ENCODE results near the gene GALNT9. TPM values are rescaled to one million over a fixed set of nuclear protein-coding genes. Genes with fewer than 3 reads are reported as not detected.

The GALNT9 gene
- total RNA-seq, 1 donor: not detected

GRCh38 chr12:132342251-132343227 is 13.2 kb upstream of the GALNT9 start:
- no peak for DNase-seq (ENCODE audit: low read depth)
- no peak overlapping the region for H3K4me3 ChIP-seq (ENCODE audit: low read depth, low read length)
- TF ChIP-seq, protein P1, sequence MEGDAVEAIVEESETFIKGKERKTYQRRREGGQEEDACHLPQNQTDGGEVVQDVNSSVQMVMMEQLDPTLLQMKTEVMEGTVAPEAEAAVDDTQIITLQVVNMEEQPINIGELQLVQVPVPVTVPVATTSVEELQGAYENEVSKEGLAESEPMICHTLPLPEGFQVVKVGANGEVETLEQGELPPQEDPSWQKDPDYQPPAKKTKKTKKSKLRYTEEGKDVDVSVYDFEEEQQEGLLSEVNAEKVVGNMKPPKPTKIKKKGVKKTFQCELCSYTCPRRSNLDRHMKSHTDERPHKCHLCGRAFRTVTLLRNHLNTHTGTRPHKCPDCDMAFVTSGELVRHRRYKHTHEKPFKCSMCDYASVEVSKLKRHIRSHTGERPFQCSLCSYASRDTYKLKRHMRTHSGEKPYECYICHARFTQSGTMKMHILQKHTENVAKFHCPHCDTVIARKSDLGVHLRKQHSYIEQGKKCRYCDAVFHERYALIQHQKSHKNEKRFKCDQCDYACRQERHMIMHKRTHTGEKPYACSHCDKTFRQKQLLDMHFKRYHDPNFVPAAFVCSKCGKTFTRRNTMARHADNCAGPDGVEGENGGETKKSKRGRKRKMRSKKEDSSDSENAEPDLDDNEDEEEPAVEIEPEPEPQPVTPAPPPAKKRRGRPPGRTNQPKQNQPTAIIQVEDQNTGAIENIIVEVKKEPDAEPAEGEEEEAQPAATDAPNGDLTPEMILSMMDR (IDR thresholded peaks at IDR 0.05; ENCODE audit: insufficient read depth, low read depth, low read length): no peak

DNA sequence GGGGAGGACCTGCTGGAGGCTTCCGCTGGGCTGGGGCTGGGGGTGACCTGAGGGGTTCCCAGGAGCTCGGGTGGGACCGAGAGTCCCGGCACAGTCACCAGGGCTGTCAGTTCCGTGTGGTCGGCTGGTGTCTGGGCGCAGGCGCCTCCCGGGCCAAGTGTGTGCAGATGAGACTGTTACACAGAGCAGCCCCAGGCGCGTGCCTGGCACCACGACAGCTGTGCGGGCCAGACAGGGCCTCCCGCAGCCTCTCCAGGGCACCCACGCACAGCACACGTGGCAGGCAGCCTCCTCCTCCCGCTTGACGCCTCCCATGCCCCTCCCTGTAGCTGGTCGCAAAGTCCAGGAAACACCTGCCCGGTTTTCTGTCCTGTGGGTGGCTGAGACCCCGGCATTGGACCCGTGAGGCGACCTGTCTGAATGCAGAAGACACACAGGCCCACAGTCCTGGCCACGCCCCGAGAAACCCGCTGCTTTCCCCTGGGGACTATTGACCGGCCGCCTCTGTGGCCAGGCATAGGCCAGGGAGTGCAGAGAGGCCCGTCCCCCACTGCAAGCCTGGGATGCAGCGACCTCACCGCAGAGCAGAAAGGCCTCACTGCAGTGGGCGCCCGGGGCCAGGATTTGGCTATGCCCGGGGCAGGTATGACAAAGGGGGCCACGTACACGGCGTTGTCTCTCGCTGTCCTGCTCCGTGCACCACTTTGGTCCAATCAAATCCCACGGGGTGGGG is 12.1 kb upstream of the GALNT9 start:
- no peak overlapping the region for H3K4me3 ChIP-seq (ENCODE audit: low read depth, low read length)
- DNase-seq (ENCODE audit: low read depth): no peak
- TF ChIP-seq, protein P1 (IDR thresholded peaks at IDR 0.05; ENCODE audit: insufficient read depth, low read depth, low read length): no peak

DNA sequence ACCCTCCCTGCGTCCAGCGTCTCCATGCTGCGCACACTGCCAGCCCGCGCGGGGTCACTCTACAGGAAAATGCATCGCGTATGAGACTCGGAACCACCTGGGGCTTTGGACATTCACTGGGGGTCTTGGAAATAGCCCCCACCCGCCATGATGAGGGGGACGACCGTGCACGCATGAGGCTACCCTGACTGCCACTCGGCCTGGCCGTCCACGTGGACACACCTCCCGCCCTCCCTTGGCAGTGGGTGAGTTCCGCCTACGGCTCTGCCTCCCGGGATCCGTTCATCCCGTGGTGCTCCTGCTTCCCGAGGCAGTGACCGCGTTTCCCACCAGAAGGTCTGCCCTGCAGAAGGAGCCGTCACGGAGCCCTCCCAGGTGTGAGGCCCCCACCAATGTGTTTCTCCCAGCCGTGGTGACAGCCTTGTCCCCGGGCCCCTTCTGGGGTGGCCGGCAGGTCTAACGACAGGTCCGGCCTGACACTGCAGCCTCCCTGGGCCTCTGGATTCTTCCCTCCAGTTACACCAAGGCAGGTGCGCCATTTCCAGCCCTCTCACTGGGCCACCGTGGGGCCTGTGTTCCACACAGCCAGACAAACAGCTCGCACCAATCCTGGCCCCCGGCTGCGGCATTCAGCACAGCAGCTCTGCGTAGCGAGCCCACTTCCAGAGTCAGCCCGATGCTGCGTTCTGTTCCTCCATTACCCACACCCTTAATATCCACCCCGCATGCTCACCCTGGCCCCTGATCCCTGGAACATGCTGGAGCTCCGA is 11.1 kb upstream of the GALNT9 start:
- TF ChIP-seq, protein P1 (IDR thresholded peaks at IDR 0.05; ENCODE audit: insufficient read depth, low read depth, low read length): no peak
- no peak overlapping the region for H3K4me3 ChIP-seq (ENCODE audit: low read depth, low read length)
- no peak for DNase-seq (ENCODE audit: low read depth)

DNA sequence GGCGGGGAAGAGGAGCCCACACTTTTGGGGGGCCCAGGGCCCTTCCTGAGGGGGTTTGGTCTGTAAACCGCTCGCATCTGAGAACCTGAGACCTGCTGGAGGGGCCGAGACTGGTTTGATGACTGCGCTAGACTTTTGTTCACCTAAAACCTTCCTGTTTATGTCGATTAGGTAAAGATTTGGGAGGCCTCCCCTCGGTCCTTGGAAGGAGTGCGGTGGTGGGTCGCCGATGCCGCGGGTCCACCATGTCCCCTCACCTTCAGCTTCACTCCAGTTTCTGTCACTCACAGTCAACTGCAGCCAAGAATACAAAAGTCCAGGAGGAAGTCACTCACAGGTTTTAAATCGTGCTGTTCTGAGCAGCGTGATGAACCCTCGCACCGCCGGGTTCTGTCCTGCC is 10.5 kb upstream of the GALNT9 start:
- TF ChIP-seq, protein P1 (IDR thresholded peaks at IDR 0.05; ENCODE audit: insufficient read depth, low read depth, low read length): no peak
- no peak for DNase-seq (ENCODE audit: low read depth)
- H3K4me3 ChIP-seq (ENCODE audit: low read depth, low read length): no peak overlapping the region

GRCh38 chr12:132338781-132339180 is 9.4 kb upstream of the GALNT9 start:
- no peak overlapping the region for H3K4me3 ChIP-seq (ENCODE audit: low read depth, low read length)
- DNase-seq (ENCODE audit: low read depth): no peak
- TF ChIP-seq, protein P1 (IDR thresholded peaks at IDR 0.05; ENCODE audit: insufficient read depth, low read depth, low read length): no peak

GRCh38 chr12:132338311-132338710 is 8.9 kb upstream of the GALNT9 start:
- H3K4me3 ChIP-seq (ENCODE audit: low read depth, low read length): no peak overlapping the region
- TF ChIP-seq, protein P1 (IDR thresholded peaks at IDR 0.05; ENCODE audit: insufficient read depth, low read depth, low read length): no peak
- no peak for DNase-seq (ENCODE audit: low read depth)
